Thoracic aorta endothelial cell (primary cell): ENCODE data around the gene DPY19L1. TPM values are rescaled to one million over a fixed set of nuclear protein-coding genes. Genes with fewer than 3 reads are reported as not detected.

ENCODE experiments used
- small RNA-seq: library from RNA; depleted of rRNA; stranded (forward); fragments of <200 nt; gene quantifications from one replicate; pipeline ENCODE3, GENCODE V24; 2012
- total RNA-seq: library from RNA; depleted of rRNA; stranded (reverse); fragments of >200 nt; gene quantifications from 2 replicates; pipeline ENCODE4 v1.2.3, GENCODE V29; 2012

DPY19L1 gene
- 119 and 138 TPM in 2 replicates for total RNA-seq

DNA sequence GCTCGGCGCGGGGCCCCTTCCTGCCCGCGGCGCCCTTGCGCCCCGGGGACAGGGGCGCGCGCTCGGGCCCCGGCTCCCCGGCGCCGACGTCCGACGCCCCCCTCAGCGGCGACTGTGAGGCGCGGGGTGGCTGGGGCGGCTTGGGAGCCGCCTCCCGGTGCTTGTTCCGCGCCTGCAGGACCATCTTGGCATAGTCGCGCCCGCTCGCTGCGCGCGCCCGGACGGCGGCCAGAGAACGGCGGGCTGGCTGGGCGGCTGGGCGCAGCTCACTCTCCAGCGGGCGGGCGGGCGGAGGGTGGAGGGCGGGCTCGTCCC is at the start of gene DPY19L1:
TSS of gene DPY19L1 (minus strand) at position 275 of the 315 bp plus-strand sequence. CDS start at position 184, 91 bp downstream.

Small RNA genes lying within 50 kb of the gene (small RNA-seq; reads per million reads assigned to genes)
- 2.7 reads per million, percentile 61 among the genes with 10 or more reads in this experiment for gene MIR548N
- not detected for gene RF00322

Other genes with a start within 250 kb of the DPY19L1 start
- gene TBX20, start 216.6 kb upstream of the DPY19L1 start, total RNA-seq = 0.29 and 14.4 TPM in 2 replicates